Measurements from ENCODE around the gene NEIL1.
A peak's percentile ranks its signal among the peaks of the same experiment; 100 is the strongest.
"Not testable (repeated sequence)": the region's sequence is repeated elsewhere in the genome, so short reads cannot be mapped to it uniquely, and the experiment has no call there.

The NEIL1 gene

DNA sequence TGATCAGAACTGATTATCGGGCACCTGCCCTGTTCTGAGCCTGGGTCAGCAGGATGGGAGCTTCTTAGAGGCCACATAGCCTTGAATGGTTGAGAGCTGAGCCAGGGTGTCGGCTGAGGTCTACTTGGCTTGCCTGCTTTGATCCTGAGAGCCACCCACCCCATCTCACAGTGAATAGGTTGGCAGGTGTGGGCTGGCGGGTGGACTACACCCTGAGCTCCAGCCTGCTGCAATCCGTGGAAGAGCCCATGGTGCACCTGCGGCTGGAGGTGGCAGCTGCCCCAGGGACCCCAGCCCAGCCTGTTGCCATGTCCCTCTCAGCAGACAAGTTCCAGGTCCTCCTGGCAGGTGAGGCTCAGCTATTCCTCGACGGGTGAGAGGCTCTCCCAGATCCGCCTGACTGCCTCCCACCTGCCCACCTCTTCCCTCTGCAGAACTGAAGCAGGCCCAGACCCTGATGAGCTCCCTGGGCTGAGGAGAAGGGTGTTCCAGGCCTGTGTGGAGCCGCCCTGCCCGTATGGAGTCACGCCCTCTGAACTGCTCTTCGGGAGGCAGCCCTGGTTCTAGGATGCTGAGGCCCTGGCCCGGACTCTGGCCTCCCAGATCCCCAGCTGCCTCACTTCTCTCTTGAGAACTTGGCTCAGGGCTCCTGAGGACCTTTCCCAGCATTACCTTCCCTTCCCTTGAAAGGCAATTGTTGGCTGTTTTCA is 7.2 kb upstream of the NEIL1 start:
- Mint-ChIP-seq H3K27me3 (no peaks in the 10 kb centered on the region), H3K9me3 (no peaks in the 10 kb centered on the region), H3K36me3 (ENCODE audit: insufficient read depth) (peaks cover 26% of the 10 kb centered on the region), H3K4me1 (ENCODE audit: low read depth in 2 of 2) (peaks cover 20 to 22% of the 10 kb centered on the region in 2 donors), H3K27ac (peak overlapping the region in 1 of 2 donors; percentile 49), H3K4me3 (no peak overlapping the region)
- DNase-seq (no peak), ATAC-seq (replicated peaks) (no peak)

DNA sequence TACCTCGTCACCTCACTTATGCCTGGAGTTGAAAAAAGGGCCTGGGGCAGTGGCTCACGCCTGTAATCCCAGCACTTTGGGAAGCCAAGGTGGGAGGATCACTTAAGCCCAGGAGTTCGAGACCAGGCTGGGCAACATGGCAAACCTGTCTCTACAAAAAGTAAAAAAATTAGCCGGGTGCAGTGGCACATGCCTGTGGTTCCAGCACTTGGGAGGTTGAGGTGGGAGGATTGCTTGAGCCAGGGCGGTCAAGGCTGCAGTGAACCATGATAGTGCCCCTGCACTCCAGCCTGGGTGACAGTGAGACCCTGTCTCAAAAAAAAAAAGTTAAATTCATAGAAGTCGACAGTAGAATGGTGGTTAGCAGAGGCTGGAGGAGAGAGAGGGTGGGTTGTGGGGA is 4.6 kb upstream of the NEIL1 start:
- H3K36me3 Mint-ChIP-seq (ENCODE audit: insufficient read depth), result peaks cover 24% of the 10 kb centered on the region
- H3K4me1 Mint-ChIP-seq (ENCODE audit: low read depth in 2 of 2), result peaks cover 9 to 13% of the 10 kb centered on the region in 2 donors
- H3K27ac Mint-ChIP-seq, result peak overlapping the region in 1 of 2 donors; percentile 44
- no peaks in the 10 kb centered on the region for H3K27me3 Mint-ChIP-seq
- no peaks in the 10 kb centered on the region for H3K9me3 Mint-ChIP-seq
- ATAC-seq (replicated peaks), result no peak
- no peak overlapping the region for H3K4me3 Mint-ChIP-seq
- DNase-seq, result no peak

DNA sequence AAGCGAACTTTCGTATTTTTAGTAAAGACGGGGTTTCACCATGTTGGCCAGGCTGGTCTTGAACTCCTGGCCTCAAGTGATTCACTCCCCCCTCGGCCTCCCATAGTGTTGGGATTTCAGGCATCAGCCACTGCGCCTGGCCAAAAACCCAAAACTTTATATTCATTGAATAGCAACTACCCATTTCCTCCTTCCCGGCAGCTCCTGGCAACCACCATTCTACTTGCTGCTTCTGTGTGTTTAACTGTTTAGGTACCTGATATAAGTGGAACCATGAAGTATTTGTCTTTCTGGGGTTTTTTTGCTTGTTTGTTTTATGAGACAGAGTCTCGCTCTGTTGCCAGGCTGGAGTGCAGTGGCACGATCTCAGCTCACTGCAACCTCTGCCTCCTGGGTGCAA is 2.9 kb upstream of the NEIL1 start:
- not testable (repeated sequence) for ATAC-seq (replicated peaks); H3K9me3 Mint-ChIP-seq; H3K27me3 Mint-ChIP-seq; DNase-seq; H3K4me3 Mint-ChIP-seq; H3K27ac Mint-ChIP-seq
- Mint-ChIP-seq H3K36me3 (ENCODE audit: insufficient read depth) (peaks cover 32% of the 10 kb centered on the region), H3K4me1 (ENCODE audit: low read depth in 2 of 2) (peaks cover 11 to 16% of the 10 kb centered on the region in 2 donors)

DNA sequence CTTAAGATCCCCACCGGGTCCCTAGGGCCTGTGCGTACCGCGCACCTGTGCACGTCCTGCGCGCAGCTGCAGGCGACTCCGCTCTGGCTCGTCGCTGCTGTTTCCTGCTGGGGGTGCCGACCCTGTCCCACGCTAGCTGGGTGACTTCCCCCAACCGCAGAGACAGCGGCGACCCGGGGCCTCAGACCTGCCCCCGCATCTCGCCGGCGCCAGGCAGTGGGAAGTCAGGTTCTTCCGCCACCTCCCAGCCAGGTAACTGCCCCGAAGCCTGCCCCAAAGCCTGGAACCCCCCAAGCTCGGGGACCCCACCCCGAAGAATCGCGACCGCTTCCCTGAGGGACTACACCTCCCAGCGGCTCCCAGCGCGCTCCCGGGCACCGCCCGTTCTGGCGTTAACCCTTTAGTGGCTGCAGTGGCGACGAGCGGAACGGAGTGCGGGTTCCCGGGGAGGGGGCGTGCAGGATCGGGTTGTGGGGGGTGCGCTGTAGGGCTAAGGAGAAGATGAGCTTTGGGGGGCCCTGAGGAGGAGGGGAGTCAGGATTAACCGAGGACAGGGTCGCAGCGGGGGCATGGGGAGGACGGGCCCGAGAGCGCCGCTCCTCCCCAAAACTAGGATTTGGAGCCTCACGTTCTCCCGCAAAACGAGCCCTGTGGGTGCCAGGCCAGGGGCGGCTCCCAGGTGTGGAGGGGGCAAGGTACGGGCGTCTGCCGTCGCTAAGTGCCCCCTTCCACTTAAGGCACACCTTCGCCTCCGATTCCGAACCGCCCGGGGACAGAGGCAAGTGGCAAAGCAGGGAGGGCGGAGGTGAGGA is 589 bp downstream of the NEIL1 start:
- no peaks in the 10 kb centered on the region for H3K27me3 Mint-ChIP-seq
- peak overlapping the region; percentile 31 to 89 for H3K27ac Mint-ChIP-seq
- H3K4me1 Mint-ChIP-seq (ENCODE audit: low read depth in 2 of 2), result peaks cover 27 to 31% of the 10 kb centered on the region in 2 donors
- H3K4me3 Mint-ChIP-seq, result peak overlapping the region; percentile 84 to 87
- peak; percentile 54 for ATAC-seq (replicated peaks)
- H3K36me3 Mint-ChIP-seq (ENCODE audit: insufficient read depth), result peaks cover 37% of the 10 kb centered on the region
- peak; percentile 41 to 43 (median 41) for DNase-seq
- peaks cover 3 to 12% of the 10 kb centered on the region in 2 donors for H3K9me3 Mint-ChIP-seq

DNA sequence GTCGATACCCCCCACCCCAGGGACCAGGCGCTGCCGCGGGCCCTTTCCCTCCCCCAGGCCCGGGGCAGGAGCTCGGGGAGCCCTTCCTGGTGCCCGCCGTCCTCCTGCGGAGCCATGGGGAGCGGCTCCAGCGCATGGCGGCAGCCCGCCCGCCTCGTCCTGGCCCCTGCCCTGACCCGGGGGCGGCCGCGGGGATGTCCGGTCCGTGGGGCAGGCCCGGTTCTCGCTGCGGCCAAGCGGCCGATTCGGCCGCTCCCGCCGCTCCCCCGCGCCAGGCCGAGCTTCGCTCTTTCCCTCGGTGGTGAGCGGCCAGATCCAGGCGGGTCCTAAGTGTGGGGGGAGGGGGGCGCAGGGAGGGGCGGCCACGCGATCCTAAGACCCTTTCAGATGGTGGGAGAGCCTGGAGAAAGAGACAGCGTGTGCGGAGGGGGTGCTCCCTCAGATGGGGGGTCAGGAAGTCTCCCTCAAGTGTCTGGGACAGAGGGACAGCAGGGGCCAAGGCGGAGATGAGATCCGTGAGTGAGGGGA is 1.3 kb downstream of the NEIL1 start:
- ATAC-seq (replicated peaks) (no peak), DNase-seq (no peak)
- Mint-ChIP-seq H3K4me1 (ENCODE audit: low read depth in 2 of 2) (peaks cover 27 to 31% of the 10 kb centered on the region in 2 donors), H3K9me3 (peaks cover 3 to 12% of the 10 kb centered on the region in 2 donors), H3K27ac (peak overlapping the region; percentile 31 to 92), H3K27me3 (no peaks in the 10 kb centered on the region), H3K4me3 (peak overlapping the region; percentile 84 to 87), H3K36me3 (ENCODE audit: insufficient read depth) (peaks cover 37% of the 10 kb centered on the region)

DNA sequence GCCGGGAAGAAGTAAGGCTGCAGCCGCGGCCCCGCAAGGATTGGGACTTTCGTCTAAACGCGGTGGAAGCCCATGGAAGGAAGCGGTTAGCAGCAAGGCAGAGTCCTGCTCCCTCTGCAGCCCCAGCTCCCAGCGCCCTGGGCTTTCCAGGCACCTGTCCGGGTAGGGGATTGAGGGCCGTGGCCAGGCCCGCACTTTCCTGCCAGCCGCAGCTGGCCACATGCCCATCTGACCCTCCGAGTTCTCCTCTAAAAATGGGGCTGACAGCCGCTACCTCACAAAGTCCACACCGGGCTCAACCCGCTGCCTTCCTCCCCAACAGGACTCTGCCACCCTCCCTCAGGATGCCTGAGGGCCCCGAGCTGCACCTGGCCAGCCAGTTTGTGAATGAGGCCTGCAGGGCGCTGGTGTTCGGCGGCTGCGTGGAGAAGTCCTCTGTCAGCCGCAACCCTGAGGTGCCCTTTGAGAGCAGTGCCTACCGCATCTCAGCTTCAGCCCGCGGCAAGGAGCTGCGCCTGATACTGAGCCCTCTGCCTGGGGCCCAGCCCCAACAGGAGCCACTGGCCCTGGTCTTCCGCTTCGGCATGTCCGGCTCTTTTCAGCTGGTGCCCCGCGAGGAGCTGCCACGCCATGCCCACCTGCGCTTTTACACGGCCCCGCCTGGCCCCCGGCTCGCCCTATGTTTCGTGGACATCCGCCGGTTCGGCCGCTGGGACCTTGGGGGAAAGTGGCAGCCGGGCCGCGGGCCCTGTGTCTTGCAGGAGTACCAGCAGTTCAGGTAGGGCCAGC is 1.9 kb downstream of the NEIL1 start:
- peaks cover 3 to 12% of the 10 kb centered on the region in 2 donors for H3K9me3 Mint-ChIP-seq
- H3K4me3 Mint-ChIP-seq, result peak overlapping the region; percentile 59 to 67
- peak overlapping the region; percentile 92 to 94 for H3K27ac Mint-ChIP-seq
- H3K27me3 Mint-ChIP-seq, result no peaks in the 10 kb centered on the region
- DNase-seq (no peak), ATAC-seq (replicated peaks) (no peak)
- peaks cover 27 to 33% of the 10 kb centered on the region in 2 donors for H3K4me1 Mint-ChIP-seq (ENCODE audit: low read depth in 2 of 2)
- peaks cover 37% of the 10 kb centered on the region for H3K36me3 Mint-ChIP-seq (ENCODE audit: insufficient read depth)

DNA sequence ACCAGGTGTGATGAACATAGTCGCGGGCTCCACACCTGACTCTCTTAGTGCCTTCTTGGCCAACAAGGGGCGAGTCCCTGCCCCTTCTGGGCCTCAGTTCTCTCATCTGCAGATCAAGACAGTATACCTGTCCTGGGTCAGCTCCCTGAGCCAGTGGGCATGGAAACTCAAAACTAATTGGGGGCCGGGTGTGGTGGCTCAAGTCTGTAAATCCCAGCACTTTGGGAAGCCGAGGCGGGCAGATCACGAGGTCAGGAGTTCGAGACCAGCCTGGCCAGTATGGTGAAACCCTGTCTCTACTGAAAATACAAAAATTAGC is 2.5 kb downstream of the NEIL1 start:
- peaks cover 27 to 32% of the 10 kb centered on the region in 2 donors for H3K4me1 Mint-ChIP-seq (ENCODE audit: low read depth in 2 of 2)
- peak overlapping the region; percentile 92 to 94 for H3K27ac Mint-ChIP-seq
- peaks cover 37% of the 10 kb centered on the region for H3K36me3 Mint-ChIP-seq (ENCODE audit: insufficient read depth)
- not testable (repeated sequence) for ATAC-seq (replicated peaks); H3K27me3 Mint-ChIP-seq; DNase-seq
- peaks cover 3 to 12% of the 10 kb centered on the region in 2 donors for H3K9me3 Mint-ChIP-seq
- peak overlapping the region; percentile 59 to 67 for H3K4me3 Mint-ChIP-seq

DNA sequence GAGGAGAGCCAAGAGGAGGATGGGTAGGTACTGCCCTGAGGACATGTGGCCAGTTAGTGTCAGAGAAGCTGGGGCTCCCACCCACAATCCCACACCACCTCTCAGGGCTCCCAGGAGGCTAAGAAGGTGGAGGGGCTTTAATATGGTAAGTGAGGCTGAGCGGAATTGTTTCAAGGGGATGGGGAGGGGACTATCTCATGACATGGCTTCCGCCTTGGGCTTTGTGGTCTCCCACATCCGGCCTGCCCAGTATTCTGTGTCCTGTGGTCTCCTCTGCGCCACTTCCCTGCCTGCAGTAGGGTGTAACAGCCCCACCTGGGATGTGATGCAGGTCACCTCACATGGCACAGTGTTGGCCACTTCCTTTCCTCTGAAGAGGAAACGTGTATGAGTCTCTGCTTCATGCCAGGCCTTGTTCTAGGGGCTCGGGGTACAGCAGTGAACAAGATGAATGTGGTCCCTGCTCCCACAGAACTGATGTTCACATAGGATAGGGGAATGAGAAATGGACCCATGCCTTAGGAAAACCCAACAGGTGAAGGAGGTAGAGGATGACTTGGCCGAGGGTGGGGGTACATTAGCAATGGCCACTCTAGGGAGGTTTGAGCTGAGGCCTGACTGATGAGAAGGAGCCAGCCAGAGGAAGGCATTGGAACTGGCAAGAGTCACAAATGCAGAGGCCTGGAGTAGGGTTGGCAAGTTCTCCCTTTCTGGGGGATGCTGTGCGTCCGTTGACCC is 3.2 kb downstream of the NEIL1 start:
- ATAC-seq (replicated peaks) (peak; percentile 91), DNase-seq (peak; percentile 87 to 90 (median 87))
- Mint-ChIP-seq H3K27me3 (no peaks in the 10 kb centered on the region), H3K27ac (peak overlapping the region; percentile 92 to 94), H3K9me3 (peaks cover 3 to 12% of the 10 kb centered on the region in 2 donors), H3K36me3 (ENCODE audit: insufficient read depth) (peaks cover 37% of the 10 kb centered on the region), H3K4me1 (ENCODE audit: low read depth in 2 of 2) (peaks cover 27 to 34% of the 10 kb centered on the region in 2 donors), H3K4me3 (peak overlapping the region; percentile 59 to 67)

DNA sequence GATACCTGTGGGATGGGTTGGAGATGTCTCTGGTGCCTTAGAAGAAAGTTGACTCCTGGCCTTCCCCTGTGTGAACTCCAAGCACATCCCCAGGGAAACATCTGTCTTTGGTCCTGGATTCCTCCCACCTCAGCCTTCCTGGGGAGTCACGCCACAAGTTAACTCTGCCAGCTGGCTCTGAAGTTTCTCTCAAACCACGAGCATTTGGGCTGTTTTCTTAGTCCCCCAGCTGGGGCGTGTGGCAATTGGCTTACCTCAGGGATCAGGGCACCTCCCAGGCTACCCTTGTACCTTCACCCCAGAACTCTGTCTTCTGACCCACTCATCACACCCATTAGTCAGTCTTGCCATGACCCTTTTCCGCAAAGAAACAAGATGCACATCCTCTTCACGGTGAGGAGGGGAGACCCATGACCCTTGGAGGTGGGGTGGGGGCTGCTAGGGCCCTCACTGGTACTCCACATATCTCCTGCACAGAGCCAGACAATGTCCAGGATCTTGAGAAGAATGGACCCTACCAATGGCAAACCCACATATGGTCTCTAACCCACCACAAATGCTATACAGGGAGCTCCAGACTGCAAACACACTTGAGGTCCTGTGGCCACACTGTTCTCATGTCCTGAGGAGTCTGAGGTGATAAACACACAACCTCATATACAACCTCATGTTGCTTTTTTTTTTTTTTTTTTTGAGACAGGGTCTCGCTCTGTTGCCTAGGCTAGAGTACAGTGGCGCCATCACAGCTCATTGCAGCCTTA is 3.9 kb downstream of the NEIL1 start:
- Mint-ChIP-seq H3K27me3 (no peaks in the 10 kb centered on the region), H3K4me3 (peak overlapping the region; percentile 13 to 59), H3K27ac (peak overlapping the region; percentile 92 to 94), H3K9me3 (peaks cover 3 to 12% of the 10 kb centered on the region in 2 donors), H3K36me3 (ENCODE audit: insufficient read depth) (peaks cover 37% of the 10 kb centered on the region), H3K4me1 (ENCODE audit: low read depth in 2 of 2) (peaks cover 27 to 33% of the 10 kb centered on the region in 2 donors)
- ATAC-seq (replicated peaks) (no peak), DNase-seq (no peak)

DNA sequence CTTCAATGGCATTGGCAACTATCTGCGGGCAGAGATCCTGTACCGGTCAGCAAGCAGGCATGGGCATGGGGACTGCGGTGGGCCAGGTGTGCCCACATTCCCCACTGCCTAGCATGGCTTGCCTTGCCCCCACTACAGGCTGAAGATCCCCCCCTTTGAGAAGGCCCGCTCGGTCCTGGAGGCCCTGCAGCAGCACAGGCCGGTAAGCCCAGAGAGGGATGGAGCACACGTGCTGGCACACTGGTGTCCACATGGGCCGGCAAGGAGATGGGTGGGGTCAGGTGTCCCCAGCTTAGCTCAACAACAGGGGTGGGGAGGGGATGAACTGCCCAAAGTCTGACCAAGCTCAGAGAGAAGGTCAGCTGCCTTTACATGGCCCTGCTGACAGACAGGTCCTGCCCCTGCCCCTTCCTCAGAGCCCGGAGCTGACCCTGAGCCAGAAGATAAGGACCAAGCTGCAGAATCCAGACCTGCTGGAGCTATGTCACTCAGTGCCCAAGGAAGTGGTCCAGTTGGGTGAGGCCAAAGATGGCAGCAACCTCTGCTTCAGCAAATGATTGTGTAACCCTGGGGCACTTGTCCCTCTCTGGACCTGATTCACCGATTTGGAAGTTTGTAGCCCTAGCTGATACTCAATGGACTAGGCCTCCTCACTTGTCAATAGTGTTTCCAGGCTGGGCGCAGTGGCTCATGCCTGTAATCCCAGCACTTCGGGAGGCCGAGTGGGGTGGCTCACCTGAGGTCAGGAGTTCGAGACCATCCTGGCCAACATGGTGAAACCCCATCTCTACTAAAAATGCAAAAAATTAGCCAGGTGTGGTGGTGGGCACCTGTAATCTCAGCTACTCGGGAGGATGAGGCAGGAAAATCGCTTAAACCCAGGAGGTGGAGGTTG is 5.6 kb downstream of the NEIL1 start:
- H3K36me3 Mint-ChIP-seq (ENCODE audit: insufficient read depth), result peaks cover 28% of the 10 kb centered on the region
- H3K27me3 Mint-ChIP-seq, result no peaks in the 10 kb centered on the region
- peaks cover 3 to 12% of the 10 kb centered on the region in 2 donors for H3K9me3 Mint-ChIP-seq
- H3K4me3 Mint-ChIP-seq, result no peak overlapping the region
- peaks cover 20 to 26% of the 10 kb centered on the region in 2 donors for H3K4me1 Mint-ChIP-seq (ENCODE audit: low read depth in 2 of 2)
- H3K27ac Mint-ChIP-seq, result peak overlapping the region; percentile 47 to 77
- no peak for DNase-seq
- ATAC-seq (replicated peaks), result no peak

DNA sequence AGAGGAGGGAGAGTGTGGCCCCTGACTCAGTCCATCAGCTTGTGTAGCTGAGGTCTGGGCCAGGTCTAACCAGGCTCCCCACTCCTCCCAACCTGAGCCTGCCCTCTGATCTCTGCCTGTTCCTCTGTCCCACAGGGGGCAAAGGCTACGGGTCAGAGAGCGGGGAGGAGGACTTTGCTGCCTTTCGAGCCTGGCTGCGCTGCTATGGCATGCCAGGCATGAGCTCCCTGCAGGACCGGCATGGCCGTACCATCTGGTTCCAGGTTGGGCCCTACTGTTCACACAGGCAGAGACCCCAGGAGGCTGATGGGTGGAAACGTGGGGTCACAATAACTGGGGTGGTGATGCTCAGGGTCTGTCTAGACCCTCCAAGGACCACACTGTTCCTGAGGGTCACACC is 6.8 kb downstream of the NEIL1 start:
- no peak for DNase-seq
- Mint-ChIP-seq H3K9me3 (peaks cover 3 to 12% of the 10 kb centered on the region in 2 donors), H3K4me1 (ENCODE audit: low read depth in 2 of 2) (peaks cover 17 to 23% of the 10 kb centered on the region in 2 donors), H3K27ac (peak overlapping the region; percentile 47 to 77), H3K27me3 (no peaks in the 10 kb centered on the region), H3K4me3 (no peak overlapping the region), H3K36me3 (ENCODE audit: insufficient read depth) (peaks cover 30% of the 10 kb centered on the region)
- no peak for ATAC-seq (replicated peaks)
